Measurements from ENCODE around the gene BAG2.

The BAG2 gene

GRCh38 chr6:57220083-57220703, 48.1 kb downstream of the BAG2 start:
- H3K4me2 ChIP-seq (ENCODE audit: low read depth, low read length, poor library complexity, severe bottlenecking) = peak overlapping the region; percentile 91

GRCh38 chr6:57221191-57221935, 49.2 kb downstream of the BAG2 start:
- Histone ChIP-seq H3K4me2 (ENCODE audit: low read depth, low read length, poor library complexity, severe bottlenecking) (peak overlapping the region; percentile 91), H3K9ac (ENCODE audit: low read length) (peak overlapping the region; percentile 86), H3K79me2 (ENCODE audit: insufficient read depth, low read length) (peaks cover 53% of the 10 kb centered on the region), H3K36me3 (ENCODE audit: low read length) (peaks cover 4% of the 10 kb centered on the region), H3F3A (ENCODE audit: insufficient read depth) (0 out of 2 replicates have a peak, but pooled peaks cover 8% of the 10 kb centered on the region), H3K27me3 (ENCODE audit: low read length) (no peaks in the 10 kb centered on the region), H3K4me3 (ENCODE audit: insufficient read depth, low read length, poor library complexity, severe bottlenecking) (peak overlapping the region; percentile 93), H3K27ac (ENCODE audit: low read depth, low read length) (peak overlapping the region; percentile 68), H3K9me3 (ENCODE audit: insufficient read depth, low read length) (no peaks in the 10 kb centered on the region), H2AFZ (ENCODE audit: low read depth, low read length, severe bottlenecking) (peak overlapping the region; percentile 100), H4K20me1 (ENCODE audit: low read depth, low read length) (peaks cover 22% of the 10 kb centered on the region), H3K9me2 (replicated peaks; ENCODE audit: insufficient read depth, low read length) (no peaks in the 10 kb centered on the region)
- TF ChIP-seq CTCF (IDR thresholded peaks at IDR 0.05; ENCODE audit: insufficient read depth, low read length, poor library complexity, severe bottlenecking) (peak; percentile 51), EZH2phosphoT487 (conservative IDR thresholded peaks at IDR 0.05; ENCODE audit: low read length) (no peak)

More at GRCh38 chr6:57220083-57220703, 48.1 kb downstream of the BAG2 start:
- 0 out of 2 replicates have a peak, but pooled peaks cover 8% of the 10 kb centered on the region for H3F3A ChIP-seq (ENCODE audit: insufficient read depth)
- H2AFZ ChIP-seq (ENCODE audit: low read depth, low read length, severe bottlenecking) = no peak overlapping the region
- H3K27ac ChIP-seq (ENCODE audit: low read depth, low read length) = no peak overlapping the region
- peaks cover 65% of the 10 kb centered on the region for H3K79me2 ChIP-seq (ENCODE audit: insufficient read depth, low read length)
- H3K36me3 ChIP-seq (ENCODE audit: low read length) = peaks cover 4% of the 10 kb centered on the region
- peaks cover 31% of the 10 kb centered on the region for H4K20me1 ChIP-seq (ENCODE audit: low read depth, low read length)
- no peaks in the 10 kb centered on the region for H3K27me3 ChIP-seq (ENCODE audit: low read length)
- H3K9me3 ChIP-seq (ENCODE audit: insufficient read depth, low read length) = no peaks in the 10 kb centered on the region
- TF ChIP-seq CTCF (IDR thresholded peaks at IDR 0.05; ENCODE audit: insufficient read depth, low read length, poor library complexity, severe bottlenecking) (no peak), EZH2phosphoT487 (conservative IDR thresholded peaks at IDR 0.05; ENCODE audit: low read length) (no peak)
- H3K9ac ChIP-seq (ENCODE audit: low read length) = no peak overlapping the region
- H3K4me3 ChIP-seq (ENCODE audit: insufficient read depth, low read length, poor library complexity, severe bottlenecking) = peak overlapping the region; percentile 2
- H3K9me2 ChIP-seq (replicated peaks; ENCODE audit: insufficient read depth, low read length) = no peaks in the 10 kb centered on the region

- H3K27me3 ChIP-seq (ENCODE audit: low read length) = no peaks in the 10 kb centered on the region
- peak within 1 kb of the TSS; percentile 68 for H3K27ac ChIP-seq (ENCODE audit: low read depth, low read length)
- TF ChIP-seq CTCF (IDR thresholded peaks at IDR 0.05; ENCODE audit: insufficient read depth, low read length, poor library complexity, severe bottlenecking) = no peak
- TF ChIP-seq EZH2phosphoT487 (conservative IDR thresholded peaks at IDR 0.05; ENCODE audit: low read length) = no peak
- peak within 1 kb of the TSS; percentile 93 for H3K4me3 ChIP-seq (ENCODE audit: insufficient read depth, low read length, poor library complexity, severe bottlenecking)
- peaks cover 45% of the 10 kb centered on the region for H3K79me2 ChIP-seq (ENCODE audit: insufficient read depth, low read length)
- H3K9ac ChIP-seq (ENCODE audit: low read length) = peak within 1 kb of the TSS; percentile 86
- peaks cover 4% of the 10 kb centered on the region for H3K36me3 ChIP-seq (ENCODE audit: low read length)
- peak within 1 kb of the TSS; percentile 100 for H2AFZ ChIP-seq (ENCODE audit: low read depth, low read length, severe bottlenecking)
- no peaks in the 10 kb centered on the region for H3K9me3 ChIP-seq (ENCODE audit: insufficient read depth, low read length)
- peak within 1 kb of the TSS; percentile 91 for H3K4me2 ChIP-seq (ENCODE audit: low read depth, low read length, poor library complexity, severe bottlenecking)
- H4K20me1 ChIP-seq (ENCODE audit: low read depth, low read length) = peaks cover 22% of the 10 kb centered on the region
- no peaks in the 10 kb centered on the region for H3K9me2 ChIP-seq (replicated peaks; ENCODE audit: insufficient read depth, low read length)
- H3F3A ChIP-seq (ENCODE audit: insufficient read depth) = 0 out of 2 replicates have a peak, but pooled peaks cover 8% of the 10 kb centered on the region
Measured at GRCh38 chr6:57221936-57222742, 50.0 kb downstream of the BAG2 start, which contains the start of gene RAB23. Gene RAB23 (minus strand): TSS chr6:57222307. CDS start chr6:57210380, 11,927 bp downstream.
